ENCODE measurements around the gene ADGRV1.
"Not testable (repeated sequence)": the region's sequence is repeated elsewhere in the genome, so short reads cannot be mapped to it uniquely, and the experiment has no call there.

The ADGRV1 gene

DNA sequence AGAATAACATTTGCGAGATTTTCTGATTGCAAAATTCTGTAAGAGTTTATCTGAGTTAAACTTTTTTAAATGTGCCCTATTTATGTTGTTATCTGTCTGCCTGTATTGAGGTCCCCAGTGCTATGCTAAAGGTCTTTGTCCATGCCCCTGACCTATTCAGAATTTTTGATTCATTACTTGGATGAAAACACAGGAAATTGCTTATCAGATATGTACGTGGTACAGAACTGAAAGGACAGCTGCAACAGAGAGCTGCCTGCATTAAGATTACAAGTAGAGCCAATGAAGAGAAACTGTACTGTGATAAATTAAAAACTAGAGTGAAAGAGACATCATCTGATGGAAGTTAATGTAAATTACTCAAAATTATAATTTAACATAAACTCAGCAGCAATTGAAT lies 408.8 kb downstream of the ADGRV1 start:
- Histone ChIP-seq H3K27me3 (ENCODE audit: control insufficient read depth in 1 of 2, insufficient read depth in 2 of 2, low read length in 2 of 2) (no peaks in the 10 kb centered on the region), H3K4me1 (ENCODE audit: insufficient read depth, low read length) (no peaks in the 10 kb centered on the region), H3K9me3 (ENCODE audit: low read length) (no peaks in the 10 kb centered on the region), H3K27ac (ENCODE audit: low read depth, low read length) (no peak overlapping the region), H3K36me3 (ENCODE audit: insufficient read depth, low read length) (no peaks in the 10 kb centered on the region), H3K9ac (ENCODE audit: low read length) (no peak overlapping the region), H3K4me3 (ENCODE audit: low read depth in 1 of 2, low read length in 2 of 2) (no peak overlapping the region)

DNA sequence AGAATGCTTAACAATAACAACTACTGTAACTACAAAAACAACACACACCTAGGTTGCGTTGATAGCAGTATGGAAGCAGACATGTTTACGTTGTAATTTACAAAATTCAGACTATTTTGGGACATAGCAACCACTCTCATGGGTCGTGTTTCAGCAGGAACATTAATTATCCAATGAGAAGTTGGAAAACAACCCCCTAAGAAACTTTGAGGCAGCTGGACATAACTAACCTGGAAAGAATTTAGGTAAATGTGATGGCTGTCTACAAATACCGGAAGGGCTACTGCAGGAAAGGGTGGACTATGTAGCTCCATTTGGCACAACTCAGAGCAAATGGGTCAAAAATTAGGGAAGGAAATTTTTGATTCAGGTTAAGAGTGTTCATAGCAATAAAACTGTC lies 409.3 kb downstream of the ADGRV1 start:
- Histone ChIP-seq H3K9ac (ENCODE audit: low read length) (no peak overlapping the region), H3K27ac (ENCODE audit: low read depth, low read length) (no peak overlapping the region), H3K36me3 (ENCODE audit: insufficient read depth, low read length) (no peaks in the 10 kb centered on the region), H3K9me3 (ENCODE audit: low read length) (no peaks in the 10 kb centered on the region), H3K27me3 (ENCODE audit: control insufficient read depth in 1 of 2, insufficient read depth in 2 of 2, low read length in 2 of 2) (no peaks in the 10 kb centered on the region), H3K4me1 (ENCODE audit: insufficient read depth, low read length) (no peaks in the 10 kb centered on the region), H3K4me3 (ENCODE audit: low read depth in 1 of 2, low read length in 2 of 2) (no peak overlapping the region)

DNA sequence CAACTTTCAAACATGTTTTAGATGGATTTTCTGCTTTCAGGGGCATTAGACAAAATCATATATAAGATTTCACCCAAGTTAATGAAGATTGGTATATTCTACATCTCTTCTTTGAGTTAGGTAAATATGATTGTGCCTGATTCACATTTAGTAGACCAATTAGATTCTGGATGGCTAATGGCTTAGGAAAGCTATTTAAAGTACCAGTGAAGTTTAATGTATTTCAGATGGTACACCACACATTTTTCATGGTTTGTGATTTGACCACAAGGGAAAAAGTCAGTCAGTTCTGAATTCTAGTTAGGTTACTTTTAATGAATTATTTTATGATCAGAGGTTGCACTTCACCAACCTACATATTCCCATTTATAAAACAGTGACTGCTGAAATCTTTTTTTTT lies 409.7 kb downstream of the ADGRV1 start:
- Histone ChIP-seq H3K4me3 (ENCODE audit: low read depth in 1 of 2, low read length in 2 of 2) (no peak overlapping the region), H3K36me3 (ENCODE audit: insufficient read depth, low read length) (no peaks in the 10 kb centered on the region), H3K4me1 (ENCODE audit: insufficient read depth, low read length) (no peaks in the 10 kb centered on the region), H3K9me3 (ENCODE audit: low read length) (no peaks in the 10 kb centered on the region), H3K27ac (ENCODE audit: low read depth, low read length) (no peak overlapping the region), H3K27me3 (ENCODE audit: control insufficient read depth in 1 of 2, insufficient read depth in 2 of 2, low read length in 2 of 2) (no peaks in the 10 kb centered on the region), H3K9ac (ENCODE audit: low read length) (no peak overlapping the region)

DNA sequence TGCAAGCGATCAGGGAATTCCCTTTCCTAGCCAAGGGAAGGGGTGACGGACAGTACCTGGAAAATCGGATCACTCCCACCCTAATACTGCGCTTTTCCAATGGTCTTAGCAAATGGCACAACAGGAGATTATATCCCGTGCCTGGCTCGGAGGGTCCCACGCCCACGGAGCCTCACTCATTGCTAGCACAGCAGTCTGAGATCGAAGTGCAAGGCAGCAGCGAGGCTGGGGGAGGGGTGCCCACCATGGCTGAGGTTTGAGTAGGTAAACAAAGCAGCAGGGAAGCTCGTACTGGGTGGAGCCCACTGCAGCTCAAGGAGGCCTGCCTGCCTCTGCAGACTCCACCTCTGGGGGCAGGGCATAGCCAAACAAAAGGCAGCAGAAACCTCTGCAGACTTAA lies 411.3 kb downstream of the ADGRV1 start:
- not testable (repeated sequence) for H3K27ac ChIP-seq (ENCODE audit: low read depth, low read length); H3K36me3 ChIP-seq (ENCODE audit: insufficient read depth, low read length); H3K4me3 ChIP-seq (ENCODE audit: low read depth in 1 of 2, low read length in 2 of 2); H3K9ac ChIP-seq (ENCODE audit: low read length); H3K27me3 ChIP-seq (ENCODE audit: control insufficient read depth in 1 of 2, insufficient read depth in 2 of 2, low read length in 2 of 2); H3K4me1 ChIP-seq (ENCODE audit: insufficient read depth, low read length); H3K9me3 ChIP-seq (ENCODE audit: low read length)

DNA sequence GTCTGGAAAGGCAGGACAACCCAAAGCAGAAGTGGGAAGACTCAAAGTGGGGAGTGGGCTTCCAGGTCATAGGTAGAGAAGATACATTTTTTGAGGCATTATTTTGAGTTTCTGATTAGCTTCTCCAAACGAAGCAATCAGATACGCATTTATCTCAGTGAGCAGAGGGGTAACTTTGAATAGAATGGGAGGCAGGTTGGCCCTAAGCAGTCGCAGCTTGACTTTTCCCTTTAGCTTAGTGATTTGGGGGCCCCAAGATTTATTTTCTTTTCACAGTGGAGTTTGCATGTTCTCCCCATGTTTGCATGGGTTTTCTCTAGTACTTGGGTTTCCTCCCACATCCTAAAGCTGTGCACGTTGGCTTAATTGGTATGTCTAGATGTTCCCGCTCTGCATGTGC lies 422.6 kb downstream of the ADGRV1 start:
- Histone ChIP-seq H3K27me3 (ENCODE audit: control insufficient read depth in 1 of 2, insufficient read depth in 2 of 2, low read length in 2 of 2) (no peaks in the 10 kb centered on the region), H3K4me3 (ENCODE audit: low read depth in 1 of 2, low read length in 2 of 2) (no peak overlapping the region), H3K27ac (ENCODE audit: low read depth, low read length) (no peak overlapping the region), H3K9me3 (ENCODE audit: low read length) (no peaks in the 10 kb centered on the region), H3K4me1 (ENCODE audit: insufficient read depth, low read length) (no peaks in the 10 kb centered on the region), H3K36me3 (ENCODE audit: insufficient read depth, low read length) (no peaks in the 10 kb centered on the region), H3K9ac (ENCODE audit: low read length) (no peak overlapping the region)

DNA sequence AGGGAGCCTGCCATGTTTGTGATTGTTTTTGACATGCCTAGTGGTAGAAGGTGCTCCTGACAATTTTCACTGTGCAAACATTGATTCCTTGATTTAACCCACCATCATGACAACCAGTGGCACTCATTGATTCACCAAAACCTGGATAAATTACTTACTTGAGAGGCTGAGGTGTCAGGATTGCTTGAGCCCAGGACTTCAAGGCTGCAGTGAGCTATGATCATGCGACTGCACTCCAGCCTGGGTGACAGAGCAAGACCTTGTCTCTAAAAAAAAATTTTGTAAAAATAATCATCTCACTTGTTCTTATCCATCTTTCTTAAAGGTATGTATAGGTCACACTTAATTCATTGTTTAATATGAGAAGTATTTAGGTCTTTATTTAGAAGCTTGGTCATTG lies 423.2 kb downstream of the ADGRV1 start:
- no peaks in the 10 kb centered on the region for H3K27me3 ChIP-seq (ENCODE audit: control insufficient read depth in 1 of 2, insufficient read depth in 2 of 2, low read length in 2 of 2)
- H3K9me3 ChIP-seq (ENCODE audit: low read length), result no peaks in the 10 kb centered on the region
- H3K9ac ChIP-seq (ENCODE audit: low read length), result no peak overlapping the region
- H3K4me3 ChIP-seq (ENCODE audit: low read depth in 1 of 2, low read length in 2 of 2), result no peak overlapping the region
- H3K27ac ChIP-seq (ENCODE audit: low read depth, low read length), result no peak overlapping the region
- no peaks in the 10 kb centered on the region for H3K4me1 ChIP-seq (ENCODE audit: insufficient read depth, low read length)
- no peaks in the 10 kb centered on the region for H3K36me3 ChIP-seq (ENCODE audit: insufficient read depth, low read length)

DNA sequence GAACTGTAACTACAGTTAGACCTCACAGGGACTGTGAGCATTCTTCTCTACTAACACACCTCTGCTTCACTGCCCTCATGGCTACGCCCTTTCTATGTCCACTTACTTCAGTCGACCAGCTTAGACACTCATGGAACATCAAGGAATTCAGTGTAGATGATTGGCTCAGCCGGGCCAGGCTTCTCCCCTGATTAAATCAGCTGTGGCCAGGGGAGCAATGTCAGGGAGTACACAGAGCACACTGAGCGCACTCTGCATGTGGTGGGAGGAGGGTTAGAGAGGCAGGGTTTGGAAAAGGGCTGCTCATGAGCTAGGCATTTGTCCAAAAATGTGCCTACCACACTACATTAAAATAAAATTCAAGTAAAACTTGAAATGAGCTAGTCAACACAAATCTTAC lies 424.0 kb downstream of the ADGRV1 start:
- Histone ChIP-seq H3K9ac (ENCODE audit: low read length) (no peak overlapping the region), H3K27me3 (ENCODE audit: control insufficient read depth in 1 of 2, insufficient read depth in 2 of 2, low read length in 2 of 2) (no peaks in the 10 kb centered on the region), H3K4me1 (ENCODE audit: insufficient read depth, low read length) (no peaks in the 10 kb centered on the region), H3K9me3 (ENCODE audit: low read length) (no peaks in the 10 kb centered on the region), H3K36me3 (ENCODE audit: insufficient read depth, low read length) (no peaks in the 10 kb centered on the region), H3K4me3 (ENCODE audit: low read depth in 1 of 2, low read length in 2 of 2) (no peak overlapping the region), H3K27ac (ENCODE audit: low read depth, low read length) (no peak overlapping the region)

DNA sequence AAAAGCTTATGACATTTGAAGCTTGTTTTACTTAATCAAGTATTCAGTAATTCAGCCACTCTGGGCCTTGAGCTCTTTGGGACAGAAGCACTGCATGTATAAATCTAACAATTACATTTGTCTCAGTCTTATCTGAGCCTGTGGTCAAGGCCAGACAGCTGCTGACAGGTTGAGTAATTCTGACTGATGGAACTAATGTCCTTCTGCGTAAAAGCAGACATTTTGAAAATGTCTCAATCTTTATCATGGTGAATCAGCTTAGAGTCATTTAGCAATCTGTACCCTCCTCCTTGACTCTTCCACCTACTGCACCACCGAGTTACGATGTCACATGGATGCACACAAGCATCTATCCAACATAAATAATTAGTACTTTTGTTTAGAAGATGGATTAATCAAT lies 424.6 kb downstream of the ADGRV1 start:
- no peak overlapping the region for H3K9ac ChIP-seq (ENCODE audit: low read length)
- H3K4me1 ChIP-seq (ENCODE audit: insufficient read depth, low read length), result no peaks in the 10 kb centered on the region
- no peaks in the 10 kb centered on the region for H3K27me3 ChIP-seq (ENCODE audit: control insufficient read depth in 1 of 2, insufficient read depth in 2 of 2, low read length in 2 of 2)
- no peaks in the 10 kb centered on the region for H3K36me3 ChIP-seq (ENCODE audit: insufficient read depth, low read length)
- no peak overlapping the region for H3K4me3 ChIP-seq (ENCODE audit: low read depth in 1 of 2, low read length in 2 of 2)
- H3K27ac ChIP-seq (ENCODE audit: low read depth, low read length), result no peak overlapping the region
- H3K9me3 ChIP-seq (ENCODE audit: low read length), result no peaks in the 10 kb centered on the region

DNA sequence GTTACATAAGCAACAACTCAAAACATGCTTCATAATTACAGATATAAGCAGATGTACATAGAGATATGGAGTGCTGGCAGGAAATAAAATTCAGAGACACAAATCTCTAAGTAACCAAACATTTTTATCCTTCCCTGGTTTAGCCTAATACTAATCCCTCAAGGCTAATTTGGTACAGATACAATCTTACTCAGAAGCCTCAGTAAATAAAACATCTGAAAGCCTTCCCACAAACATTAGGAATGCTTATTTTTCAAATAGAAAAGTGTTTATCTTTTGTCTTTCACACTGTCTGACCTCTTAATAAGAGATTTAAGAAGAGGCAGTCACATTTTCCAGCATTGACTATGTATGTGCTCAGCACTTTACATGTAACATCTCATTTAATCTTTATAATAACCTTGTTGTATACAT lies 425.1 kb downstream of the ADGRV1 start:
- Histone ChIP-seq H3K4me1 (ENCODE audit: insufficient read depth, low read length) (no peaks in the 10 kb centered on the region), H3K36me3 (ENCODE audit: insufficient read depth, low read length) (no peaks in the 10 kb centered on the region), H3K9me3 (ENCODE audit: low read length) (no peaks in the 10 kb centered on the region), H3K27ac (ENCODE audit: low read depth, low read length) (no peak overlapping the region), H3K9ac (ENCODE audit: low read length) (no peak overlapping the region), H3K27me3 (ENCODE audit: control insufficient read depth in 1 of 2, insufficient read depth in 2 of 2, low read length in 2 of 2) (no peaks in the 10 kb centered on the region), H3K4me3 (ENCODE audit: low read depth in 1 of 2, low read length in 2 of 2) (no peak overlapping the region)

DNA sequence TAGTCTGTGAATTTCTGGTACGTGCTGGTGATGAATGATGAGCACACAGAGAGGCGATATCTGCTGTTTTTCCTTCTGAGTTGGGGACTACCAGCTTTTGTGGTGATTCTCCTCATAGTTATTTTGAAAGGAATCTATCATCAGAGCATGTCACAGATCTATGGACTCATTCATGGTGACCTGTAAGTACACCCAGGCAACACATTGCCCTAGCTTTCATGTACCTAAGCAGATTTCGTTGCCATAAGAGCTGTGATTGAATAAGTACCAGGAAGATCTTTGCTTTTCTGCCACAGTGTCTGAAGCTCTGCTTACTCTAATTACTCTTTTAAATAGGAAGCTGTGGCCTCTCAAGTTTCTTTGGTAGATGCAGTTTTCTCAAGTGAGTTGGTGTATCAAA lies 426.7 kb downstream of the ADGRV1 start:
- no peaks in the 10 kb centered on the region for H3K9me3 ChIP-seq (ENCODE audit: low read length)
- no peaks in the 10 kb centered on the region for H3K4me1 ChIP-seq (ENCODE audit: insufficient read depth, low read length)
- H3K27ac ChIP-seq (ENCODE audit: low read depth, low read length), result no peak overlapping the region
- H3K4me3 ChIP-seq (ENCODE audit: low read depth in 1 of 2, low read length in 2 of 2), result no peak overlapping the region
- no peaks in the 10 kb centered on the region for H3K27me3 ChIP-seq (ENCODE audit: control insufficient read depth in 1 of 2, insufficient read depth in 2 of 2, low read length in 2 of 2)
- no peaks in the 10 kb centered on the region for H3K36me3 ChIP-seq (ENCODE audit: insufficient read depth, low read length)
- no peak overlapping the region for H3K9ac ChIP-seq (ENCODE audit: low read length)

DNA sequence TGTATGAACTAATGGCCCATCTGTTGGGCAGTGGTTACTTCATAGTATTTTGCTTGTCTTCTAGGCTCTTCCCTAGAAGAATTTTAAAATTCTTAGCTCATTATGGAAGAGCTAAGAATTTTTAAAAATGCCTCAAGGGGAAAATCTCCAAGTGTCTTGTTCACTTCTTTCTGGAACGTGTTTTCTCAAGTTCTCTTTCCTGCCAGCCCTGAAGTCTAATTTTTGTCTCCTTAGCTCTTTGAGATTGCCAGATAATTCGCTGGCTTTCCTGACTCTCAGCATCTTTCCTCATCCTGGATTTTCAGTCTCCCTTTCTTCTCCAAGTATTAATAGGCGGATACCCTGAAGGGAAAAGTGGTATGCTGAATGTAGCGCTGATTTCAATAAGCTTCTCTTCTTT lies 429.1 kb downstream of the ADGRV1 start:
- H3K27ac ChIP-seq (ENCODE audit: low read depth, low read length), result no peak overlapping the region
- H3K9me3 ChIP-seq (ENCODE audit: low read length), result no peaks in the 10 kb centered on the region
- H3K9ac ChIP-seq (ENCODE audit: low read length), result no peak overlapping the region
- no peaks in the 10 kb centered on the region for H3K36me3 ChIP-seq (ENCODE audit: insufficient read depth, low read length)
- no peaks in the 10 kb centered on the region for H3K4me1 ChIP-seq (ENCODE audit: insufficient read depth, low read length)
- H3K27me3 ChIP-seq (ENCODE audit: control insufficient read depth in 1 of 2, insufficient read depth in 2 of 2, low read length in 2 of 2), result no peaks in the 10 kb centered on the region
- no peak overlapping the region for H3K4me3 ChIP-seq (ENCODE audit: low read depth in 1 of 2, low read length in 2 of 2)

DNA sequence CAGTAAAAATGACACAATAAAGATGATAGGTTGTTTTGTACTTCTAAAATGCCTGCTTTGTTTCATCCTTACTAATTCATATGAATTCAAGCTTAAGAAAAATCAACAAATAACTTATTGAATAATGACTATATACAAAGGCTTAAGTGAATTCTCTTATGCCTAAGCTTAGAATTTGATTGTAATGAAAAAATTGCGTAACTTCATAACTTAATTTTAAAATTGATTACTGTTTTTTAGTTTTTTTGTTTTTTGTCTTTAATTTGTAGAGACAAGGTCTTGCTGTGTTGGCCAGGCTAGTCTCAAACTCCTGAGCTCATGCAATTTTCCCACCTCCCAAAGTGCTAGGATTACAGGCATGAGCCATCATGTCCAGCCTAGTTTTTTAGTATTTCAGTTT lies 432.6 kb downstream of the ADGRV1 start:
- Histone ChIP-seq H3K9ac (ENCODE audit: low read length) (no peak overlapping the region), H3K4me3 (ENCODE audit: low read depth in 1 of 2, low read length in 2 of 2) (no peak overlapping the region), H3K36me3 (ENCODE audit: insufficient read depth, low read length) (no peaks in the 10 kb centered on the region)

More for the DNA sequence above, 432.6 kb downstream of the ADGRV1 start:
- H3K27ac ChIP-seq (ENCODE audit: low read depth, low read length), result no peak overlapping the region
- no peaks in the 10 kb centered on the region for H3K27me3 ChIP-seq (ENCODE audit: control insufficient read depth in 1 of 2, insufficient read depth in 2 of 2, low read length in 2 of 2)
- no peaks in the 10 kb centered on the region for H3K4me1 ChIP-seq (ENCODE audit: insufficient read depth, low read length)
- H3K9me3 ChIP-seq (ENCODE audit: low read length), result no peaks in the 10 kb centered on the region

All from muscle layer of colon (tissue), 2 donors.